ENCODE results near the gene SLC2A5. TPM values are rescaled to one million over a fixed set of nuclear protein-coding genes. Genes with fewer than 3 reads are reported as not detected.
"Not testable (repeated sequence)": the region's sequence is repeated elsewhere in the genome, so short reads cannot be mapped to it uniquely, and the experiment has no call there.

Gene SLC2A5
- polyA plus RNA-seq, 1 donor, result 0.88 TPM

- no peak for DNase-seq
These were observed 64.1 kb downstream of the SLC2A5 start for GRCh38 chr1:9005395-9005708.

- peak; percentile 77 for DNase-seq
These were observed 64.6 kb downstream of the SLC2A5 start for GRCh38 chr1:9004700-9005394.

DNA sequence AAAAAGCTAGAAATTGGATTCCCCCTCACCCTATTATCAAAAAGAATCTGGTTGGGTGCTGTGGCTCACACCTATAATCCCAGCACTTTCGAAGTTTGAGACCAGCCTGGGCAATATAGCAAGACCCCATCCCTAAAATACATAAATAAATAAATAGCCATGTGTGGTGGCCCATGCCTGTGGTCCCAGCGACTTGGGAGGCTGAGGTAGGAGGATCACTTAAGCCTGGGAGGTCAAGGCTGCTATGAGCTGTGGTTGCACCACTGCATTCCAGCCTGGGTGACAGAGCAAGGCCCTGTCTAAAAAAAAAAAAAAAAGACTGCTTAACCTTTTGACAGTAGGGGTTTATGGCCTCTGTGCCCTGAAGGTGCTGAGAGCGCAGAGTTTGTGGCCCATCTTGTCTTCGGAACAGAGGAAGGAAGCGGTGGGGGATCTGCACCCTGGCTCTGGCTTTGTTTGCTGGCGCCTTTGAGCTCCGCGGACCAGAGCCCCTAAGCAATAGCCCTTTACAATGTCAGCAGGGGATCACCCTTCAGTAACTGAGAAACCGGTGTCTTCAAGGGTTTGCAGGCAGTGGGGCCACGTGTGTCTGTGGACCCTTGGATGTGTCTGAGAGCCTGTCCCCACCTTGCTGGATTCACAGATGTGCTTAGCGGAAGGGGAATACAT is 65.3 kb downstream of the SLC2A5 start:
- DNase-seq, result no peak

- not testable (repeated sequence) for DNase-seq
These were observed 67.2 kb downstream of the SLC2A5 start for GRCh38 chr1:9002215-9002560.

DNA sequence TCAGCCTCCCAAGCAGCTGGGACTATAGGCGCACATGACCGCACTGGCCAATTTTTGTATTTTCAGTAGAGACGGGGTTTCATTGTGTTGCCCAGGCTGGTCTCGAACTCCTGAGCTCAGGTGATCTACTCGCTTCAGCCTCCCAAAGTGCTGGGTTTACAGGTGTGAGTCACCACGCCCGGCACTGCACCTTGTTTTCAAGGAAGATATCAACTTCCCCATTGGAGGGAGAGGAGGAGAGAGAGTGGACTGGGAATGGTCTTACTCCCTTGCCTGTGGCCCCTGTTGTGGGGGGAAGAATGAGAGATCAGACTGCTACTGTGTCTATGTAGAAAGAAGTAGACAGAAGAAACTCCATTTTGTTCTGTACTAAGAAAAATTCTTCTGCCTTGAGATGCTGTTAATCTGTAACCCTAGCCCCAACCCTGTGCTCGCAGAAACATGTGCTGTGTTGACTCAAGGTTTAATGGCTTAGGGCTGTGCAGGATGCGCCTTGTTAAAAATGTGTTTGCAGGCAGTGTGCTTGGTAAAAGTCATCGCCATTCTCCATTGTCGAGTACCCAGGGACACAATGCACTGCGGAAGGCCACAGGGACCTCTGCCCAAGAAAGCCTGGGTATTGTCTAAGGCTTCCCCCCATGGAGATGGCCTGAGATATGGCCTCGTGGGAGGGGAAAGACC is 67.8 kb downstream of the SLC2A5 start:
- not testable (repeated sequence) for DNase-seq

GRCh38 chr1:8993962-8994675 is 75.3 kb downstream of the SLC2A5 start:
- DNase-seq, result not testable (repeated sequence)

GRCh38 chr1:8992936-8993687 is 76.3 kb downstream of the SLC2A5 start:
- DNase-seq, result no peak

GRCh38 chr1:8989821-8990220 is 79.6 kb downstream of the SLC2A5 start:
- no peak for DNase-seq

DNA sequence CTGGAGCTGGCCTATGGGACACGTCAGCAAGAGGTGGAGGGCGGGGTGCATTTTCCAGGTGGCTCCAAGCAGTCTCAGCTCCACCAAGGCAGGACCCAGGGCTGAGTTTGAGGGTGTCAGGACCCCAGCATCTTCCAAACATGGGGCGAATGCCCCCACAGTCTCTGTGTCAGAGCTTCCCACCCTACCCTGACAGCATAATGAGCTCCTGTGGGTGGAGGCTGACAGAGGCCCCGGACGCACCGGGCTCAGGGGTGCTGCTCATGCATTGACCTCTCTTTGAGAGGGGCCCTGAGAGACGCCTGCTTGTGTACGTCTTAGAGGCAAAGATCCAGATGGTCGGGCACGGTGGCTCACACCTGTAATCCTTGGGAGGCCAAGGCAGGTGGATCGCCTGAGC is 80.4 kb downstream of the SLC2A5 start:
- no peak for DNase-seq

DNA sequence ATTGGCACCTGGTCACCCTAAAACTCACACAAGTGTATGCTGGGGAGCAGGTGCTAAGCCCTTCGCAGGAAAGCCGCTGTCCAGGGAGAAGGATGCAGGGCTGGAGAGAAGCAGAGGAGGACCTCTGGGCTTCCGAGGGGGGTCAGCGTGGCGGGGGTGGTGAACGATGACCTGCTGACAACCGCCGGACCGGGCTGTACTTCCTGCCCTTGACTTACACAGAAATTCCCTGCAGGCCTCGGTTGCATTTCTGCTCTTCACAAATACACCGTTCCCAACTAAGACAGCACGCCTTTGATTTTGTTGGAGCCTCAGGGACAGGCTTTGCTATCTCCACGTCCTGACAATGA is 80.8 kb downstream of the SLC2A5 start:
- no peak for DNase-seq

GRCh38 chr1:8987881-8988617 is 81.4 kb downstream of the SLC2A5 start:
- peak; percentile 50 for DNase-seq

GRCh38 chr1:8986814-8987190 is 82.6 kb downstream of the SLC2A5 start:
- no peak for DNase-seq

GRCh38 chr1:8985915-8986813 is 83.3 kb downstream of the SLC2A5 start:
- DNase-seq, result no peak

Other genes with a start within 250 kb of the SLC2A5 start
- 873 TPM for gene ENO1, start 190.9 kb downstream of the SLC2A5 start, polyA plus RNA-seq (ENCODE audit: insufficient read length)
- gene CA6, start 123.8 kb downstream of the SLC2A5 start, polyA plus RNA-seq (ENCODE audit: insufficient read length), result 0.12 TPM
- not detected for gene SLC2A7, start 43.2 kb downstream of the SLC2A5 start, polyA plus RNA-seq (ENCODE audit: insufficient read length)
- gene GPR157, start 59.5 kb upstream of the SLC2A5 start, polyA plus RNA-seq (ENCODE audit: insufficient read length), result 1.4 TPM
- gene H6PD, start 165.1 kb upstream of the SLC2A5 start, polyA plus RNA-seq (ENCODE audit: insufficient read length), result 41.6 TPM
- 9.8 TPM for gene SPSB1, start 223.3 kb upstream of the SLC2A5 start, polyA plus RNA-seq (ENCODE audit: insufficient read length)

All from left kidney (tissue), 2 donors.